GM10266 (cell line): ENCODE measurements around the gene SMARCD1.

ENCODE experiments used
- DNase-seq: peaks from one replicate; pipeline ENCODE4 v3.0.0; 2012; ENCODE audit errors: extremely low spot score
- TF ChIP-seq, protein P1 (sequence below): IDR thresholded peaks from 2 replicates; pipeline ENCODE4 v1.5.1; 2012; ENCODE audit warnings: mild to moderate bottlenecking, low read depth; ENCODE audit not compliant: control insufficient read depth, insufficient read depth; ENCODE audit errors: missing control alignments

The SMARCD1 gene

GRCh38 chr12:50101663-50102062, 16.5 kb downstream of the SMARCD1 start:
- TF ChIP-seq, protein P1, sequence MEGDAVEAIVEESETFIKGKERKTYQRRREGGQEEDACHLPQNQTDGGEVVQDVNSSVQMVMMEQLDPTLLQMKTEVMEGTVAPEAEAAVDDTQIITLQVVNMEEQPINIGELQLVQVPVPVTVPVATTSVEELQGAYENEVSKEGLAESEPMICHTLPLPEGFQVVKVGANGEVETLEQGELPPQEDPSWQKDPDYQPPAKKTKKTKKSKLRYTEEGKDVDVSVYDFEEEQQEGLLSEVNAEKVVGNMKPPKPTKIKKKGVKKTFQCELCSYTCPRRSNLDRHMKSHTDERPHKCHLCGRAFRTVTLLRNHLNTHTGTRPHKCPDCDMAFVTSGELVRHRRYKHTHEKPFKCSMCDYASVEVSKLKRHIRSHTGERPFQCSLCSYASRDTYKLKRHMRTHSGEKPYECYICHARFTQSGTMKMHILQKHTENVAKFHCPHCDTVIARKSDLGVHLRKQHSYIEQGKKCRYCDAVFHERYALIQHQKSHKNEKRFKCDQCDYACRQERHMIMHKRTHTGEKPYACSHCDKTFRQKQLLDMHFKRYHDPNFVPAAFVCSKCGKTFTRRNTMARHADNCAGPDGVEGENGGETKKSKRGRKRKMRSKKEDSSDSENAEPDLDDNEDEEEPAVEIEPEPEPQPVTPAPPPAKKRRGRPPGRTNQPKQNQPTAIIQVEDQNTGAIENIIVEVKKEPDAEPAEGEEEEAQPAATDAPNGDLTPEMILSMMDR, result no peak
- no peak for DNase-seq

DNA sequence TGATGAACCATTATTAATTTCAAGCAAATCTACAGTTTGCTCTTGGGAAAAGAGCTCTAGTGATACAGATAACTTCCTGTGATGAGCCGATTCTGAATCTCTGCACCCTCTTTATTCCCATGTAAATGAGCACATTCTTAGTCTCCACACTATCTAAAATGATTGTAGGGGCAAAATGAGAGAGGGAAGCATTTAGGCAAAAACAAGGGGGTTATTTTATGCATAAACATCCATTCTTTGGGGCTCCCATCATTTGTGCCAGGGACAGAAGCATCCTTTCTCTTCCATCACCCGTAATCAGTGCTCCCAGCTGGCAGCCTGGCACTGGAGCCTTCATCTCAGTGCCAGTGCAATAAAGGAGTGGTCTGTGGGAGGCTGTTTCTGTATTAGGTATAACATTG, 17.0 kb downstream of the SMARCD1 start:
- TF ChIP-seq, protein P1, result no peak

GRCh38 chr12:50102646-50103309, 17.6 kb downstream of the SMARCD1 start:
- TF ChIP-seq, protein P1, result no peak
- DNase-seq, result no peak

More for the DNA sequence above, 17.0 kb downstream of the SMARCD1 start:
- DNase-seq, result no peak

- DNase-seq, result no peak
- TF ChIP-seq, protein P1, result no peak
Observed at GRCh38 chr12:50103351-50103750, 18.2 kb downstream of the SMARCD1 start.

DNA sequence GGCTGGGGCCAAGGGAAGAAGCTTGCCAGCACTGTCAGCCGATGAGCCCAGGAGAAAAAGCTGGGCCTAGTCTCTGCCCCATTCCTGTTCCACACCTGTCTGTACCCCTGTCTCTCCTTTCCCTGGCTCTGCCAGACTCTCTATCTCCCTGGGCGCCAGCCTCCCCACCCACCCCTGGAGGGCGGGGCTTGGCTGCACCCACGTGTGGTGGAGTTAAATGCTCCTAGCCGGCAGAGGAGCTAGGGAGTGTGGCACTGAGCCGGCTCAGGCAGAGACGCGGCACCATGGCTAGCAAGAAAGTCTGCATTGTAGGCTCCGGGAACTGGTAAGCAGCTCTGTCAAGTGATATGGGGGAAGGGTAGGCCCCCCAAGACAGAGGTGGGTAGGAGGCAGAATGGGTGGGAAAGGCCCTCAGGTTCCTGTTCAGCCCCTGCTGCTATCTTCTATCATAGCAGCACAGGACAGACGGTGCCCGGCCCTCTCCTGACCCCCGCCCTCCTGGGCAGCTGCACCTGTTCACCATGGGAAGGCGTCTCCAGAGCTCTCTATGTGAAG, 18.7 kb downstream of the SMARCD1 start, which contains the start of gene GPD1:
Gene GPD1, plus strand, starts transcription at position 242 of the 555 bp plus-strand sequence. Its CDS starts 43 bp downstream, at position 285.
- TF ChIP-seq, protein P1, result no peak
- no peak for DNase-seq

- TF ChIP-seq, protein P1, result no peak
- no peak for DNase-seq
Observed at GRCh38 chr12:50104417-50105366, 19.6 kb downstream of the SMARCD1 start.
